GM12878 (cell line): ENCODE results near the gene MLLT3.

Experiments
- CTCF ChIP-seq, 3 experiments: IDR thresholded peaks in 2 of 3; conservative IDR thresholded peaks in 1 of 3; 2 replicates each; pipeline ENCODE4 v1.5.1; 2011; ENCODE audit warnings: low read depth in 3 of 3, low read length in 3 of 3, mild to moderate bottlenecking in 3 of 3, control low read depth in 2 of 3, moderate library complexity in 2 of 3, inconsistent platforms in 1 of 3, mixed read lengths in 1 of 3; ENCODE audit not compliant: control insufficient read depth in 2 of 3, insufficient read depth in 1 of 3; ENCODE audit errors: extremely low read depth in 1 of 3
- EZH2 ChIP-seq: IDR thresholded peaks from 2 replicates; pipeline ENCODE4 v1.6.1; 2012; ENCODE audit warnings: low read depth, mild to moderate bottlenecking, control low read depth, inconsistent platforms, low read length, borderline replicate concordance; ENCODE audit not compliant: control insufficient read depth
- STAT1 ChIP-seq: fragments of 450-650 bp; conservative IDR thresholded peaks from 2 replicates; pipeline ENCODE4 v1.6.1; 2014; ENCODE audit warnings: antibody characterized with exemption, mild to moderate bottlenecking
- ZNF207 ChIP-seq: fragments of 450-650 bp; IDR thresholded peaks from 2 replicates; pipeline ENCODE4 v1.6.1; 2014; ENCODE audit warnings: antibody characterized with exemption, mild to moderate bottlenecking, borderline replicate concordance

- TF ChIP-seq EZH2 (no peak), ZNF207 (no peak), STAT1 (no peak), CTCF (IDR thresholded peaks at IDR 0.05 in 2 of 3, conservative IDR thresholded peaks at IDR 0.05 in 1 of 3; ENCODE audit: control insufficient read depth in 2 of 3, extremely low read depth in 1 of 3, insufficient read depth in 1 of 3, low read depth in 3 of 3, low read length in 3 of 3) (no peak)
Measured at GRCh38 chr9:20477940-20478620, 144.2 kb downstream of the MLLT3 start.
